Measurements from ENCODE around the gene BRK1. TPM values are rescaled to one million over a fixed set of nuclear protein-coding genes. Genes with fewer than 3 reads are reported as not detected.
"Not testable (repeated sequence)": the region's sequence is repeated elsewhere in the genome, so short reads cannot be mapped to it uniquely, and the experiment has no call there.

The BRK1 gene
- 92.6 TPM for total RNA-seq
- long read RNA-seq, transcript BRK1-201 (3 exons, 1,233 nt), result major isoform, 96 of 97 reads
- long read RNA-seq, partial matches to known transcripts, result 0 of 97 reads
- long read RNA-seq, other reads (novel, unspliced or antisense), result 1 of 97 reads

DNA sequence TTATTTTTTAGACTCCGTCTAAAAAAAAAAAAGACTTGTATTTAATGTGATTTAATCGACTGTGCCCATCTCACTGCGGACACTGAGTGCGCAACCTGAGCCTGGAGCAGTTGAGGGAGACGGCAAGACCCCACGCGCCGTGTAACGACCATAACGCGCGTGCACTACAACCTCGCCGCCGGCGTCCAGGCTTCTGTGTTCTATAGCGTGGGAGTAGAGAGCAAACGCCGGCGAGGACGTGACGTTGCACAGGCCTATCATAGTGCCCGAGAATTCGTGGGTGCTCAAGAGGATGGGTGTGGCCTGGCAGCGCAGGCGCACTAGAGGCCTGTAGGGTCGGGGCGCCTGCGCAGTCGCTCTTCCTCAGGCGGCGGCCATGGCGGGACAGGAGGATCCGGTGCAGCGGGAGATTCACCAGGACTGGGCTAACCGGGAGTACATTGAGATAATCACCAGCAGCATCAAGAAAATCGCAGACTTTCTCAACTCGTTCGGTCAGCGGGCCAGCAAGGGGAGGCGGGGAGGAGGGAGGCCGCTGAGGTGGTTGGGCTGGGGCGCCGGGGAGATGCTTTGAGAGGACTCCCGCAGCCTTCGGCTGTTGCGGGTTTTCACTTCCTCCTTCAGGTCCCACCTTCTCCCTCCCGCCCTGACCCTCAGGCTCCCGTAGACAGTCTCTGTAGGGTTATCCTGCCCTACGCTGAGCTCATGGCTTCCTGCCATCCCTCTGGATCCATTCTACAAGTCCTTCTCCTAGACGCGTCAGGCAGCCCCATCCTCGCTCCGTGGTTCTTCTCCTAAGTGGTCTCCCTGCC, at the start of gene BRK1:
TSS of gene BRK1 (plus strand) at position 350 of the 812 bp plus-strand sequence. CDS start at position 377, 27 bp downstream.
- intact Hi-C loops (cut with DNase I), result no loop called here
- DNase-seq, result peak; percentile 98

GRCh38 chr3:10070077-10070476, 45.4 kb upstream of the BRK1 start:
- intact Hi-C loops (cut with DNase I); ATAC-seq (ENCODE audit: poor library complexity); DNase-seq: not testable (repeated sequence)

More for the DNA sequence above, at the start of gene BRK1:
- ATAC-seq (ENCODE audit: poor library complexity), result peak; percentile 100

- intact Hi-C loops (cut with DNase I), result no loop called here
- DNase-seq (no peak), ATAC-seq (ENCODE audit: poor library complexity) (no peak)
Observed at GRCh38 chr3:10074666-10075065, 40.8 kb upstream of the BRK1 start.

DNA sequence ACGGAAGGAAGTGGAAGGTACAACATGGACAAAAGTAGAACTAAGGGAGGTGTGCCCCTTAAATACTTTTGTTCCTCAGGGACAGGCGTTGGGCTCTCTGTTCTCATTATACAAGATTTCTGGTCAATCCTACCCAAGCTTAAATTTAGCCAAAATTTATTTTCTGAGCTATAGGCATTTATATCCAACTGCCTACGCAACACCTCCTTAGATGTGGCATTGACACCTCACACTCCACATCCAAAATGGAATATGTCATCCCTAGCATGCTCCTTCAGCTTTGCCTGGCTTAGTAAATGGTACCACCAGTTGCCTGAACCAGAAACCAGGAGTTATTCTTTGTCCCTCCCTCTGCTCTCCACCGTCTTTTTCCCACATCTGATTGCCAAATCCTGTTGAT, 33.6 kb upstream of the BRK1 start:
- intact Hi-C loops (cut with DNase I), result no loop called here
- DNase-seq (no peak), ATAC-seq (ENCODE audit: poor library complexity) (no peak)

DNA sequence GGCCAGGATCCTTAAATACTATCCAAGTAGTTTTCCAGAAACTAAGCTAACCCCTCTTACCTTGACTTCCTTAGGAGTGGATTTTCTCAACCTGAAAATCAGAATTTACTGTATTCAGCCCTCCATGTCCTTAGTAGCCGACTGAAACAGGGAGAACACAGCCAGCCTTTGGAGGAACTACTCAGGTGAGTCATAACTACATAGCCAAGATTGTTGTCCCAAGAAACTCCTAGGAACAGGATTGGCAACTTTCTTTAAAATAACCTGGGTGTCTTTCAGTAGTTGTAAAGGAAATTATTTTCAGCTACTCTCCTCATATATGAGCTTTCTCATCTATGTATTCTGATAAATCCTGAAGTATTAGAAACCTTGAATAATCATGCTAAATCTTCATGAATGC, 29.7 kb upstream of the BRK1 start:
- intact Hi-C loops (cut with DNase I), result no loop called here
- ATAC-seq (ENCODE audit: poor library complexity) (no peak), DNase-seq (no peak)

- intact Hi-C loops (cut with DNase I), result no loop called here
- DNase-seq (no peak), ATAC-seq (ENCODE audit: poor library complexity) (no peak)
Observed at GRCh38 chr3:10088256-10088655, 27.2 kb upstream of the BRK1 start.

DNA sequence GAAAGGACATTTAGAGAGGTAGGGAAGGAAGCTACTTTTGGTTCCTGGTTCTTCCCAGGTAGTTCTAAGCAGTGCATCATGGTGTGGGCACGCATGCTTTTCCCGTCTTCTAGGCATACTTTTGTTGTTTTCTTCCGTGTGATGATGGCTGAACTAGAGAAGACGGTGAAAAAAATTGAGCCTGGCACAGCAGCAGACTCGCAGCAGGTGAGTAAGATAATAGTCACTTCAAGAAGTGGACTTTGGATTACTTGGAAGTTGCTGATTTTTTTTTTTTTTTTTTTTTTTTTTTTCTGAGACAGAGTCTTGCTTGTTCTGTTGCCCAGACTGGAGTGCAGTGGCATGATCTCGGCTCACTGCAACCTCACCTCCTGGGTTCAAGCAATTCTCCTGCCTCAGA, 25.3 kb upstream of the BRK1 start:
- no peak for DNase-seq
- intact Hi-C loops (cut with DNase I), result no loop called here
- no peak for ATAC-seq (ENCODE audit: poor library complexity)

- intact Hi-C loops (cut with DNase I); ATAC-seq (ENCODE audit: poor library complexity); DNase-seq: not testable (repeated sequence)
Observed at GRCh38 chr3:10090774-10091173, 24.7 kb upstream of the BRK1 start.

DNA sequence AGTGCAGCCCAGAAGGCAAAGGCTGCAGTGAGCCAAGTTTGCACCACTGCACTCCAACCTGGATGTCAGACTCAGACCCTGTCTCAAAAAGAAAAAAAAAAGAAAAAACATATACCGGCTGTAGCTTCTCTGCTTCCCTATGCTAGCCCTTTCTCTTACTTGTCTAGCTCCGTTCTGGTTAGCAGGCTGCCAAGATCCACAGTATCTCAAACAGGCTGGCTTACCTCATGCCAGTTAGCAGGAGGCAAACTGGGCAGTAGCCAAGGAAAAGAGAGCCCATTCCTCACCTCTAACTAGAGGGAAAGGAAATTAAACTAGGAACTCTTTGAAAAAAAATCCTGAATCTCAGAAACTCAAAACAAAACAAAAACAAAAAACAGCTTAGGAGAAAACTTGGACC, 24.1 kb upstream of the BRK1 start:
- ATAC-seq (ENCODE audit: poor library complexity); DNase-seq; intact Hi-C loops (cut with DNase I): not testable (repeated sequence)

GRCh38 chr3:10093678-10094077, 21.8 kb upstream of the BRK1 start:
- ATAC-seq (ENCODE audit: poor library complexity) (no peak), DNase-seq (no peak)
- intact Hi-C loops (cut with DNase I), result no loop called here

DNA sequence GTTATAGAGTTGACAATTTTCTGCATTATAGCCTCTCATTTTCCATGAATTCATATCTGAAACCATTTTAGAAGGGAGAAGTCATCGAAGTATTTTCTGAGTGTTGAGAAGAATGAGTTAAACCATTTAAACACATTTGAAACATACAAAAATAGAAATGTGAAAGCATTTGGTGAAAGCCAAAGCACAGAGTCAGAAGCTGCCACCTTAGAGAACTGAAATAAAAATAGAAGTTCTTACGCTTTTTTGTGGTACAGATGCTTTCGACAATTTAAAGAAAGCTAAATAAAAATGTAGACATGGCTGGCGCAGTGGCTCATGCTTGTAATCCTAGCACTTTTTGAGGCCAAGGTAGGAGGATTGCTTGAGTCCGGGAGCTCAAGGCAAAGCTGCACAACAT, 16.4 kb upstream of the BRK1 start:
- intact Hi-C loops (cut with DNase I), result no loop called here
- DNase-seq (no peak), ATAC-seq (ENCODE audit: poor library complexity) (no peak)

DNA sequence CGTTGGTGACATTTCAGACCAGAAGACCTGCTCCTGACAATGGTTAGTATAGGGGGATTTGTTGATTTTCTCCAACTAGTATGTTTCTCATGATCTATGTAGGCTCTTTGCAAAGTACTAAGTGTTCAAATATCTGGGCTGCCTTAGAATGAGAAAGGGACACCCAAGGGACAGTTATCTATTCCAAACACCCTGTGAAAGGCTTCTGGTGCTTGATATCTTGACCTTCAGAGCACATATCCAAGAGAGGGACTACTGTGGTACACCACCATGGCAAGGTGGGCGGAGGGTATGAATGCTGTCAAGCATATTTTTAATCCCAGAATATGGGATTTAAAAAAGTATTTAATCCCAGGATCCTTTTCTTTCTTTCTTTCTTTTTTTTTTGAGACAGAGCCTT, 8.6 kb upstream of the BRK1 start:
- ATAC-seq (ENCODE audit: poor library complexity), result no peak
- no peak for DNase-seq
- intact Hi-C loops (cut with DNase I), result no loop called here

DNA sequence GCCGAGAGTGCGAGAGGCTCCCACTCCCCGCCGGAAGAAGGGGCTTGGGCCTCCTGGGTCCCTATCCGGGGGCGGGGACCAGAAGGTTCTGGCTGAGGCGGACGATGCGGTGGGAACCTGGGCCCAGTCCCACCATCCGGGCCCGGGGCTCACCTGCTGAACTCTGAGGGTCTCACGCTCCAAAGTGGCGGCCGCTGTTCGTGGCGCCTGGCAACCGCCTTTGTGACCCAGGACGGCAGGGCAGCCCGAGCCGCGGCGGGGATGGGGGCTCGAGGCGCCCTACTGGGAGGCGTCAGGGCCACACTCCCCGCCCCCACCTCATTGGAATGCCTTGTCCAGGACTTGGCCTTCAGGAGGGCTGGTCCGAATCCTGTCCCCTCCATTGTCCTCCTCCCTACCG, 7.4 kb upstream of the BRK1 start, which contains the start of gene FANCD2OS:
TSS of gene FANCD2OS (minus strand) at position 165 of the 400 bp plus-strand sequence. CDS start 3,481 bp downstream, outside the sequence.
- intact Hi-C loops (cut with DNase I), result no loop called here
- no peak for DNase-seq
- no peak for ATAC-seq (ENCODE audit: poor library complexity)

GRCh38 chr3:10116138-10116460, 624 bp downstream of the BRK1 start:
- ATAC-seq (ENCODE audit: poor library complexity), result no peak
- intact Hi-C loops (cut with DNase I), result no loop called here
- DNase-seq, result no peak

- no peak for DNase-seq
- no peak for ATAC-seq (ENCODE audit: poor library complexity)
- intact Hi-C loops (cut with DNase I), result no loop called here
Observed at GRCh38 chr3:10116928-10117327, 1.5 kb downstream of the BRK1 start.

GRCh38 chr3:10119376-10119775, 3.9 kb downstream of the BRK1 start:
- no peak for ATAC-seq (ENCODE audit: poor library complexity)
- DNase-seq, result no peak
- intact Hi-C loops (cut with DNase I), result no loop called here

DNA sequence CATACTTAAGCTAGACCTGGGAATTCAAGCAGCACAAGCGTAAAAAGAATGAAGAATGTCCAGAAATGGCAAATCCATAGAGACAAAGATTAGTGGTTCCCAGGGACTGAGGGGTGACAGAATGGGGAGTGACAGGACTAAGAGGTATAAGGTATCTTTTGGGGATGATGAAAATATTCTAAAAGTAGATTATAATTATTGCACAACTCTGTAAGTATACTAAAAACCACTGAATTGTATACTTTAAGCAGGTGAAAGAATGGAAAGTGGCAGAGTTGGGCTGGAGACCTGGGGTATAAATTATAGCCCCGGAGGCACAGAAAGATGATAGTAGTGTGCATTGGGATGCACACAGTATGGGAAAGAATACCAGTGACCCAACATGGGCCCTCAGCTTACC, 5.6 kb downstream of the BRK1 start:
- intact Hi-C loops (cut with DNase I), result no loop called here
- ATAC-seq (ENCODE audit: poor library complexity), result no peak
- no peak for DNase-seq

GRCh38 chr3:10122724-10123123, 7.2 kb downstream of the BRK1 start:
- intact Hi-C loops (cut with DNase I), result no loop called here
- DNase-seq, result no peak
- no peak for ATAC-seq (ENCODE audit: poor library complexity)

DNA sequence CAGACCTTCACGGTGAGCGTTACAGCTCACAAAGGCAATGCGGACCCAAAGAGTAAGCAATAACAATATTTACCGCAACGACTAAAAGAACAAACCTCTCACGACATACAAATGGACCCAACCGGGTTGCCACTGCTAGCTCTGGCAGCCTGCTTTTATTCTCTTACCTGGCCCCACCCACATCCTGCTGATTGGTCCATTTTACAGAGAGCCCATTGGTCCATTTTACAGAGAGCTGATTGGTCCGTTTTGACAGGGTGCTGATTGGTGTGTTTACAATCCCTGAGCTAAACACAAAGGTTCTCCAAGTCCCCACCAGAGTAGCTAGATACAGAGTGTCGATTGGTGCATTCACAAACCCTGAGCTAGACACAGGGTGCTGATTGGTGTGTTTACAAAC, 20.4 kb downstream of the BRK1 start:
- DNase-seq; ATAC-seq (ENCODE audit: poor library complexity); intact Hi-C loops (cut with DNase I): not testable (repeated sequence)

GRCh38 chr3:10136426-10137005, 21.0 kb downstream of the BRK1 start:
- ATAC-seq (ENCODE audit: poor library complexity) (no peak), DNase-seq (no peak)
- intact Hi-C loops (cut with DNase I), result no loop called here

Measured in Right ventricle myocardium superior (tissue), 1 donor.